Right lobe of liver (tissue), 6 donors: ENCODE data around the gene CAPZA2. TPM values are rescaled to one million over a fixed set of nuclear protein-coding genes. Genes with fewer than 3 reads are reported as not detected.

Experiments used
- ATAC-seq, 4 donors: fragments of 200-7000 bp; cut with Tn5 transposase; one replicate each; pipeline ENCODE4 v1.9.1; 2020; ENCODE audit warnings: mild to moderate bottlenecking in 4 of 4, moderate library complexity in 4 of 4
- DNase-seq, 3 donors: peaks; one replicate each; pipeline ENCODE4 v3.0.0-alpha.2; 2020
- H3K27ac ChIP-seq, 3 donors: fragments of 200-600 bp; one replicate each; pipeline ENCODE4 v1.8.0; 2022
- H3K27me3 ChIP-seq, 2 donors: fragments of 200-600 bp; one replicate each; pipeline ENCODE4 v1.8.0; 2022
- H3K36me3 ChIP-seq, 4 donors: fragments of 200-600 bp; sonication (generic) in 1 of 4; one replicate each; pipeline versions ENCODE4 v1.5.1 to v1.8.0; 2017 to 2022; ENCODE audit warnings: control low read depth in 1 of 4
- H3K4me1 ChIP-seq, 4 donors: fragments of 200-600 bp; sonication (generic) in 1 of 4; one replicate each; pipeline versions ENCODE4 v1.5.1 to v1.8.0; 2017 to 2022; ENCODE audit warnings: control low read depth in 1 of 4
- H3K4me3 ChIP-seq, 3 donors: fragments of 200-600 bp; one replicate each; pipeline ENCODE4 v1.8.0; 2022
- H3K9me3 ChIP-seq, 4 donors: fragments of 200-600 bp; sonication (generic) in 1 of 4; one replicate each; pipeline versions ENCODE4 v1.5.1 to v1.8.0; 2017 to 2022; ENCODE audit warnings: control low read depth in 1 of 4
- CTCF ChIP-seq, 4 donors: fragments of 200-600 bp in 3 of 4; fragments of 450-650 bp in 1 of 4; IDR thresholded peaks; one replicate each; pipeline versions ENCODE4 v1.5.1 to v1.8.0; 2016 to 2022; ENCODE audit warnings: antibody characterized with exemption in 4 of 4, mild to moderate bottlenecking in 2 of 4
- POLR2A ChIP-seq: fragments of 450-650 bp; IDR thresholded peaks from one replicate; pipeline ENCODE4 v1.6.1; 2017; ENCODE audit warnings: antibody characterized with exemption, mild to moderate bottlenecking
- WGBS: methylation state at CpG from one replicate; pipeline ENCODE4 v1.1.6; 2018; ENCODE audit warnings: low coverage, low lambda C conversion rate; ENCODE audit not compliant: insufficient coverage; ENCODE audit errors: missing lambda C conversion rate; 5-methylcytosine and 5-hydroxymethylcytosine counted together
- intact Hi-C, 2 donors: fragments of 100-400 bp; cut with DNase I; formaldehyde crosslinking; loops; one replicate each; pipeline versions ENCODE4 v1.11.2 to v1.14.1; 2022
- total RNA-seq, 6 experiments: library from RNA; depleted of rRNA in 2 of 6; stranded (reverse); fragments of >200 nt in 2 of 6; fragmentation: NEBNext Ultra II Directional in 3 of 6; extraction: Animal tissue kit (Norgen Biotek cat#: 25700) in 3 of 6; gene quantifications; one replicate each; pipeline versions ENCODE4 v1.1.0 to v1.2.4, GENCODE V29; 2016 to 2023
- donor health status: DM: no; HTN: yes; CAD: no.
- donor health status: DM: no; HTN: no; CAD: no.
- donor health status: DM: no; HTN: no; CAD: no.
- donor health status: DM: no; HTN: yes; CAD: no.
- donor health status: DM: no; HTN: yes; CAD: no.

The CAPZA2 gene
- total RNA-seq, 6 experiments from 2014 or later, result 48.8 to 114 (median 89.8) TPM

DNA sequence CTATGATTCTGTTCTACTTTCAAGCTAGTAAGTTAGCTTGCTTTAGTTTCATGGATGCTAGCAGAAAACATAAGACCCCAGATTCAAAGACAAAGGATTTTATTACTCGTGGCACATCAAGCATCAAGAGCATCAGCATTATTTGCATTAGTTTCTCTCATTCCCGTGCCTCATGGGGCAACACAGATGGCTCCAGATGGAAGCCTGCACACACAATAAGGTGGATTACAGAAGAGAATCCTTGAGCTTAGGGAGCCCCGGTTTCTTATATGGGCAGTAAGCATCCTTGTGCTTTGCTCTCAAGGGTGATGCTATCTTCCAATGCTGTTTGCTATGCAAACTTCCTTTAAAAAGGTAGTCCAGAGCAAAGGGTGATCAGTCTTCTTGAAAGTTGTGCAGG lies 10.7 kb upstream of the CAPZA2 start:
- H3K27ac ChIP-seq, result no peak overlapping the region

GRCh38 chr7:116854132-116854531 lies 8.3 kb upstream of the CAPZA2 start:
- DNase-seq, result no peak
- H3K4me1 ChIP-seq, result no peaks in the 10 kb centered on the region
- H3K27me3 ChIP-seq, result no peaks in the 10 kb centered on the region
- no peaks in the 10 kb centered on the region for H3K36me3 ChIP-seq
- no peak overlapping the region for H3K27ac ChIP-seq
- intact Hi-C loops, result no loop called here
- TF ChIP-seq CTCF (IDR thresholded peaks at IDR 0.05) (no peak), POLR2A (no peak)
- no peak for ATAC-seq
- WGBS, result 100% methylated on average over 1 of the region's 1 CpG
- no peak overlapping the region for H3K4me3 ChIP-seq
- H3K9me3 ChIP-seq, result no peaks in the 10 kb centered on the region

More for the DNA sequence above, 10.7 kb upstream of the CAPZA2 start:
- no peak for DNase-seq
- no peaks in the 10 kb centered on the region for H3K4me1 ChIP-seq
- H3K36me3 ChIP-seq, result no peaks in the 10 kb centered on the region
- H3K9me3 ChIP-seq, result no peaks in the 10 kb centered on the region
- intact Hi-C loops, result no loop called here
- H3K4me3 ChIP-seq, result no peak overlapping the region
- WGBS, result 79% methylated on average over 3 of the region's 3 CpGs
- no peaks in the 10 kb centered on the region for H3K27me3 ChIP-seq
- no peak for ATAC-seq
- TF ChIP-seq CTCF (IDR thresholded peaks at IDR 0.05) (no peak), POLR2A (no peak)

GRCh38 chr7:116857052-116857451 lies 5.3 kb upstream of the CAPZA2 start:
- H3K4me3 ChIP-seq, result no peak overlapping the region
- intact Hi-C loops, result no loop called here
- DNase-seq (no peak), ATAC-seq (no peak)
- no peak for TF ChIP-seq CTCF (IDR thresholded peaks at IDR 0.05)
- no peak for TF ChIP-seq POLR2A
- no peaks in the 10 kb centered on the region for H3K4me1 ChIP-seq
- no peaks in the 10 kb centered on the region for H3K27me3 ChIP-seq
- no peaks in the 10 kb centered on the region for H3K36me3 ChIP-seq
- no peak overlapping the region for H3K27ac ChIP-seq
- WGBS, result 96% methylated on average over 2 of the region's 2 CpGs
- H3K9me3 ChIP-seq, result no peaks in the 10 kb centered on the region

DNA sequence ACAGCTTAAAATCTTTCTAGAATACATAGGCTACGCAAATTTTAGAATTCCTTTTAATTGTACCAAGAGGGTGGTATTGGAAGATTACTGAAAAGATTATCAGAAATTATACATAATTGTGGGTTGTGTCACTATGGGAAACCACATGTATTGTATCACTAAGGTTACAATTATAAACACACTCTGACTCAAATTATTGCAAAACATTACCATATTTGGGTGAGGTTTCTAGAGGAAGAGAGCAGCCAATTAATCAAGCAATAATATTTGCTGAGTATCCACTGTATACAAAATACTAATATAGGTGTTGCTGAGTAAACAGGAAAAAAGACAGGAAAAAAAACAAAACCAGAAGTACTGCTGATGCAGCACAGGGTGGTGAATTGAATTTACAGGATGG lies 3.1 kb upstream of the CAPZA2 start:
- no peak for DNase-seq
- H3K4me1 ChIP-seq, result peaks cover 0 to 8% (median 0%) of the 10 kb centered on the region in 4 donors
- no peaks in the 10 kb centered on the region for H3K27me3 ChIP-seq
- no peak overlapping the region for H3K4me3 ChIP-seq
- no peaks in the 10 kb centered on the region for H3K9me3 ChIP-seq
- no peaks in the 10 kb centered on the region for H3K36me3 ChIP-seq
- TF ChIP-seq CTCF (IDR thresholded peaks at IDR 0.05) (no peak), POLR2A (no peak)
- 88% methylated on average over 1 of the region's 1 CpG for WGBS
- H3K27ac ChIP-seq, result no peak overlapping the region
- ATAC-seq, result peak in 1 of 4 donors; percentile 2
- intact Hi-C loops, result no loop called here

GRCh38 chr7:116861717-116862116 lies 670 bp upstream of the CAPZA2 start:
- Histone ChIP-seq H3K9me3 (no peaks in the 10 kb centered on the region), H3K27me3 (no peaks in the 10 kb centered on the region), H3K27ac (peak overlapping the region in 1 of 3 donors; percentile 97), H3K4me1 (peaks cover 0 to 14% (median 0%) of the 10 kb centered on the region in 4 donors), H3K4me3 (no peak overlapping the region), H3K36me3 (no peaks in the 10 kb centered on the region)
- TF ChIP-seq CTCF (IDR thresholded peaks at IDR 0.05), result no peak
- no peak for TF ChIP-seq POLR2A
- ATAC-seq, result no peak
- no peak for DNase-seq
- WGBS, result 89% methylated on average over 4 of the region's 4 CpGs
- intact Hi-C loops, result no loop called here
